HG03135 (cell line): ENCODE measurements around the gene SLC2A11.
"Not testable (repeated sequence)": the region's sequence is repeated elsewhere in the genome, so short reads cannot be mapped to it uniquely, and the experiment has no call there.

Source experiments
- ATAC-seq: cut with Tn5 transposase; IDR thresholded peaks from one replicate; pipeline ENCODE4 v1.9.1; 2021; ENCODE audit warnings: mild to moderate bottlenecking, moderate library complexity; ENCODE audit not compliant: unreplicated experiment

SLC2A11 gene

GRCh38 chr22:23845265-23846080, 12.2 kb upstream of the SLC2A11 start:
- ATAC-seq = no peak

- ATAC-seq = no peak
Observed at GRCh38 chr22:23846081-23846469, 11.6 kb upstream of the SLC2A11 start.

- ATAC-seq = no peak
Observed at GRCh38 chr22:23847310-23847920, 10.3 kb upstream of the SLC2A11 start.

- ATAC-seq = no peak
Observed at GRCh38 chr22:23847991-23848864, 9.4 kb upstream of the SLC2A11 start.

- ATAC-seq = no peak
Observed at GRCh38 chr22:23849009-23850006, 8.4 kb upstream of the SLC2A11 start.

- peak; percentile 58 for ATAC-seq
Observed at GRCh38 chr22:23850136-23850611, 7.5 kb upstream of the SLC2A11 start.

- ATAC-seq = peak; percentile 51
Observed at GRCh38 chr22:23856721-23857605, 712 bp upstream of the SLC2A11 start.

- no peak for ATAC-seq
Observed at GRCh38 chr22:23858484-23858815, 775 bp downstream of the SLC2A11 start.

GRCh38 chr22:23859201-23859600, 1.5 kb downstream of the SLC2A11 start:
- no peak for ATAC-seq

GRCh38 chr22:23860187-23860586, 2.5 kb downstream of the SLC2A11 start:
- ATAC-seq = not testable (repeated sequence)

- ATAC-seq = no peak
Observed at GRCh38 chr22:23862103-23862502, 4.4 kb downstream of the SLC2A11 start.

GRCh38 chr22:23864499-23865154, 7.0 kb downstream of the SLC2A11 start:
- ATAC-seq = not testable (repeated sequence)

GRCh38 chr22:23868580-23868979, 10.9 kb downstream of the SLC2A11 start:
- ATAC-seq = no peak

- no peak for ATAC-seq
Observed at GRCh38 chr22:23874871-23875270, 17.2 kb downstream of the SLC2A11 start.

GRCh38 chr22:23875801-23876200, 18.1 kb downstream of the SLC2A11 start:
- no peak for ATAC-seq

GRCh38 chr22:23877566-23877965, 19.9 kb downstream of the SLC2A11 start:
- no peak for ATAC-seq

GRCh38 chr22:23878219-23878618, 20.5 kb downstream of the SLC2A11 start:
- ATAC-seq = no peak

GRCh38 chr22:23882370-23882769, 24.7 kb downstream of the SLC2A11 start:
- ATAC-seq = no peak

- ATAC-seq = no peak
Observed at GRCh38 chr22:23883658-23884057, 26.0 kb downstream of the SLC2A11 start.
